HG02623 (cell line): ENCODE measurements around the gene MCEMP1.

Experiments
- ATAC-seq: cut with Tn5 transposase; IDR thresholded peaks from one replicate; pipeline ENCODE4 v1.9.1; 2021; ENCODE audit warnings: moderate library complexity; ENCODE audit not compliant: unreplicated experiment

The MCEMP1 gene

DNA sequence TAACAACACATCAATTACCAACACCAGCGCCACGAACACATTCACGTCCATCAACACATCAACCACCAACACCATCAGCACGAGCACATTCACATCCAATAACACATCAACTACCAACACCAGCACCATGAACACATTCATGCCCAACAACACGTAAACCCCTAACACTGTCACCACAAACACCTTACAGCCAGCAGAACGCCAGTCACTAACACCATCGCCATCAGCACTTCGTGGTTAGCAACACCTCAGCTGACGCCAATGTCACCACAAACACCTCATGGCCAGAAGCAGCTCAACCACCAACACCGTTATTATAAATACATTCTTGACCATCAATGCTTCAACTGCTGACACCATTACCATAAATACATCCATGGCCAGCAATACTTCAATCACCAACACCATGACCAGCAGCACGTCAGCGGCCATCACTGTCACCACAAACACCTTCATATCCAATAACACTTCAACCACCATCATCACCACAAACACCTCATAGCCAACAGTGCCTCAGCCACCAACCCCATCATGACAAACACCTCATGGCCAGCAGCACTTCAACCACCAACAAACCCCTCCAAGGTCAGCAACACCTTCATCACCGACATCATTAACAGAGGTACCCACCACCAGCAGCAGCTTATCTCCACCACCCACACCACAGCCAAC, 15.7 kb downstream of the MCEMP1 start:
- ATAC-seq, result no peak

DNA sequence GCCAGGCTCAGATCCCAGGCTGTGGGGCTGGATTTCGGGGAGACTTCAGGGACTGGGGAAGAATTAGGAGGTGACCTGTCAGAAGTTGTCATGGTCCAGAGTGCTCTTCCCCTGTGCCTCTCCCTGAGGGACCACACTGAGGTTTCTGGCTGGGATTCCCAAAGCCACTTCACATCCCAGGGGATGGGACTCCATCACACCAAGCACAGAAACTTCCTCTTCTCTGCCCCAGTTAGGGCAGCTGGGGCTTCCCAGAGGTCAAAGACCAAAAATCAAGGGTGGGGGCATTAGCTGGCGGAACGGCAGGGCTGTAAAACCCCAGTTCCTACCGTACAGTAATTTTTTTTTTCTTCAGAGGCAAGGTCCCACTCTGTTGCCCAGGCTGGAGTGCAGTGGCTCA, 17.6 kb downstream of the MCEMP1 start:
- ATAC-seq, result no peak

DNA sequence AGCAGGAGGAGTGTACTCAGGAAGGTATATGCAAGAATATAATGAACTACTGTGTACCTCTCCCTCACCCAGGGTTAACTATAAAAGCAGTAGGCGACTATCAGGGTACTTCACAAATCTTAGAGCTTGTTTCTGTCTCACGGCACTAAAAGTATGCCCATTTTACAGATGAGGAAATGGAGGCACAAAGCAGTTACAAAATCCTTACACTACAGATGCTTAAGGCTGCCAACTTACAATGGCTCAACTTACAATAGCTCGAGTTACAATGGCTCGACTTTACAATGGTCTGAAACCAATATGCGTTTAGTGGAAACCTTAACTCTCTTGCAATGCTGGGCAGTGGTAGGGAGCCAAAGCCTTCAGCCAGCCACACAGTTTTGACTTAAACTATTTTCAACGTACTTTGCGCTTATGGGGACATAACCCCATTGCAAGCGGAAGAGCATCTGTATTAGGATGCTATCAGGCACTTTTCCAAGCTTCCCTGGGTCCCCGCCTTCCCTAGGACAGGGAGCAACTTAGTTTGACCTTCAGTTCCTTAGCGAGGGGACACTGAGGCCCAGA, 20.9 kb downstream of the MCEMP1 start:
- no peak for ATAC-seq

DNA sequence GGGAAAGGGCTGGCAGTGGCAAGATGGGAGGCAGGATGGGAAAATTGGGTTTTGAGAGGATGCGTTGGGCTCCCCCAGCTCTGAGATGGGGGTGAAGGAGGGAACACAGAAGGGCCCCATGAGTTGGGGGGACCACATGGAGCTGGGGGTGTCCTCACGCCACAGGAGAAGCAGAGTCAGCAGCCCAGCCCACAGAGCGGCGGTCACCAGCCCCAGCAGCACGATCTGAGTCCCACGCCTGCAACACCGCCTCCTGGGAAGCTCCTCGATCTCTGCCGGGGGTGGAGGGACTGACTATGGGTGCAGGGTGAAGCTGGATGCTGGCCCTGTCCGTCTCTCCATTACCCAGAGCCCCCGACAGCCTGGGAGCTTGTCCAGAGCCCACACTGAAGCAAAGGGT, 21.7 kb downstream of the MCEMP1 start:
- ATAC-seq, result no peak

DNA sequence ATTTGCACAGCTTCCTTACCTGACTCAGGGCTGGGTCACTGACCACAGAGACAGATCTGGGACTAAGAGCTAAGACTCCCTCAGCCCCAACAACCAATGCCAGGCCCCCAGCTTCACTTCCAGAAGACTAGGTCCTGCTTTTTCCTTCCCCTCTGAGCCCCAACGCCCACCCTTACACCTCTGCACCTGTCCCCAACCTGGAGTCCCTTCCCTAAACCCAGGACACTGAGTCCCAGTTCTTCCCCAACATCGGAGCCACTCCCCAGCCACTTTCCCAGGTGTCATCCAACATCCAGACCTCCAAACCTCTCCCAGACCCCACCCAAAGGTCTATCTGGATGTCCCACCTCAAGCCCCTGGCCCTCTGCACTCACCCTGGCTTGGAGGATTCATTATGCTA, 22.1 kb downstream of the MCEMP1 start:
- ATAC-seq, result no peak

DNA sequence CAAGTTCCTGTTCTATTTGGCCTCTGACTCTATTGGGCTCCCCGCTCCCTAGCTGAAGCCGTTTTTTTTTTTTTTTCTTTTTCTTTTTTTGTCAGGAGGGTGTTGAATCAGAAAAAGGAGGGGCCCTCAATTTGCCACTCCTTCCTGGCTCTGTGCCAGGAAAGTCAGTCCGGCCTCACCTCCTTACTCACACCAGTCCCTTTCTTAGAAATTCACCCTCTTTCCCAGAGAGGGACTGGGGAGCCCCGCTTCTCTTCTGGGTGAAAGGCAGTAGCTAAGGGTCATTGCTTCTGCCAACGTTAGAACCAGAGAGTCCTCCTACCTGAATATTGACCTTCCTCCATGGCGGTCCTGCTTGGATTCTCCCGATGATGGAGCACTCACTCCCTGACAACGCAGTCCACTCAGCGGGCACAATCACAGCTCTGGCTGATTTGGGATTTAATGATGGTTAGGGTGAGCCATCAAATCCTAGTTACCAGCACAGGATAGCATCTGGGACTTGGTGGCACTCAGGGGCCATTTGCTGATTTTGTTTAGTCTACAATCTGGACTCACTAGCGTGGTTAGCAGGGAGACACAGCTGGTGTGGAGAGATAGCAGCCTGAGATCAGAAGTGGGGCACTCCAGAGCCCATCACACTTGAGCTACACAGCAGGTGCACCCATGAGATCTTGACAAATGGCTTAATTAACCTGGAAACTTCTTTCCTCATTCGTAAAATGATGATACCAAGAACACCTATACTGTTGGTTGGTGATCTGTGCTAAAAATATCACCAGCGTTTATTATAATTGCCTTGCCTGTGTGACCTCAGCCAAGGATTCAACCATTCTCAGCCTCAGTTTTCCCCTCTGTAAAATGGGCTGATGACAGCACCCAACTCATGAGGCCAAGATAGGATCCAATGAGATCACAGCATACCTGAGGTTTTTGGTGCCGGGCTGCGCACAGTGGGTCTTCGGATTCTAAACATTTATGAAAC, 22.8 kb downstream of the MCEMP1 start:
- ATAC-seq, result no peak

DNA sequence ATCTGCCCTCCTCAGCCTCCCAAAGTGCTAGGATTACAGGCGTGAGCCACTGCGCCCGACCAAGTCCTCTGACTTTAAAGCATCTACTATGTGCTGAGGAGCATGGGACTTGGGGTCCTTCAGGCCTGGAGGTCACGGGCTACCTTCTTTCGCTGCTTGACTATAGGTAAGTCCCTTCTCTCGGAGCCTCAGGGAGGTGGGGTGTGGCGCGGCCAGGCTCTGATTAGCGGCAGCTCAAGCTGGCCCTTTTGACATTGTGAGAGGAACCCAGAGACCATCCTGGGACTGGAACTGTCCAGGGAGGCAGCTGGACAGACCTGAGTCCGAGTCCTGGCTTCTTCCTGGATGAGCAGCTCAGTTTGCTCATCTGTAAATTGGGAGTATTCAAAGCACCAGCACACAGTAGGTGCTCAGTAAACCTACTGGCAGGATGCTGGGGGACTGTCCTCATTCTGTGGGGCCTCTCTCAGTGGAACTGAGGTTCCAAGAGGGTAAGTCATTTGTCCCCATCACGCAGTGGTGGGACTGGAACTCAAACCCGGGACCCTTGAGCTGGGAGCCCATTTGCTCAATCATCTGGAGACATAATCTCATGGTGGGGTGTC, 24.3 kb downstream of the MCEMP1 start:
- ATAC-seq, result no peak

DNA sequence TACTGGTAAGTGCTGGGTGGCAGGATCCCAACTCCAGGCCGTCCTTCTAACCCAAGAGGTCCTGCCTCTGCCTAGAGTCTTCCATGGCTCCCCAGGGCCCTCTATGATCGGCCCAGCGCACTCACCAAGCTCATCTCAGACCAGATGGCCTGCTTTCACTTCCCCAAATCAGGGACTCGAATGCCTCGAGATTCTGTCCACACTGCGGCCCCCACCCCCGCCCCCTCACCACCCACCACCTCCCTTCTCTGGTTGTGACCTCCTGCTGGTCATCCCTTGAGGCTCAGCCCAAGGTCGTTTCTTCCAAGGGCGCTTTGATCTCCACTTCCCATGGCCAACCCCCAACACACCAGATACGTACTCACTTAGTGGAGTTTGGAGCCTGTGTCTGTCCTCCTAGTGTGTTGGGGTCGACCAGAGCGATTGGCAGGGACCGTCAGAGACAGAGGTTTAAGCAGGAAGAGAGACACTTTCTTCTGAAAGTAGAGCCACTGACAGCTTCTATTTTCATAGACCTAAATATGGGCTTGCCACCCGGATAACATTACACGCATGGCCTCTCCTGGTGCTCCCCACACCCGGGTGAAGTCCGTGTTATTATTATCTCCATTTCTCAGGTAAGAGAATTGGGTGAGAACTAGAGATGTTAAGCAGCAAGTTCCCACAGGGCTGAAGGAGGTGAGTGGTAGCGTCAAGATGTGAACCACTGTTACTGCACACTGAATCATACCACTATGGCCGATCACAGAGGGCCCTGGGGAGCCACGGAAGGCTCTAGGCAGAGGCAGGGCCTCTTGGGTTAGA, 25.0 kb downstream of the MCEMP1 start, which contains the start of gene FCER2:
Gene FCER2 (minus strand): TSS at position 478 of the 804 bp plus-strand sequence. CDS start 2,371 bp downstream, outside the sequence.
- peak; percentile 50 for ATAC-seq

DNA sequence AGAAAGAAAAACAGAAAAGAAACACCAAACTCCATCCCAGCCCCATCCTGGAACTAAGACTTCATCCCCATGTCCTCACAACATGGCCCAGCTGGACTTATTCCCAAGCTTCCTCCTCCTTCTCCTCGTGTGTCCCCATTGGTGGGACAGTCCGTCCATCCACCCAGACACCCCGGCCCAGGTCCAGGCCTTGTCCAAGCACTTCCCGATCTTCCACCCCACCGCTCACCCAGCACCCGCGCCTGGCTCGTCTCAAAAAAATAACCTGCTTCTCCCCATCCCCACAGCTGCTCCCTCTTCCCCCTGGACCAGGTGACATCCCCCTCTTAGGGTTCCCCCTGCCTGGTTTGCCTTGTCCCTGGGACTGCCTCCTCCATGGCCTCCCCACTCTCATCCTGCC, 26.4 kb downstream of the MCEMP1 start:
- no peak for ATAC-seq

DNA sequence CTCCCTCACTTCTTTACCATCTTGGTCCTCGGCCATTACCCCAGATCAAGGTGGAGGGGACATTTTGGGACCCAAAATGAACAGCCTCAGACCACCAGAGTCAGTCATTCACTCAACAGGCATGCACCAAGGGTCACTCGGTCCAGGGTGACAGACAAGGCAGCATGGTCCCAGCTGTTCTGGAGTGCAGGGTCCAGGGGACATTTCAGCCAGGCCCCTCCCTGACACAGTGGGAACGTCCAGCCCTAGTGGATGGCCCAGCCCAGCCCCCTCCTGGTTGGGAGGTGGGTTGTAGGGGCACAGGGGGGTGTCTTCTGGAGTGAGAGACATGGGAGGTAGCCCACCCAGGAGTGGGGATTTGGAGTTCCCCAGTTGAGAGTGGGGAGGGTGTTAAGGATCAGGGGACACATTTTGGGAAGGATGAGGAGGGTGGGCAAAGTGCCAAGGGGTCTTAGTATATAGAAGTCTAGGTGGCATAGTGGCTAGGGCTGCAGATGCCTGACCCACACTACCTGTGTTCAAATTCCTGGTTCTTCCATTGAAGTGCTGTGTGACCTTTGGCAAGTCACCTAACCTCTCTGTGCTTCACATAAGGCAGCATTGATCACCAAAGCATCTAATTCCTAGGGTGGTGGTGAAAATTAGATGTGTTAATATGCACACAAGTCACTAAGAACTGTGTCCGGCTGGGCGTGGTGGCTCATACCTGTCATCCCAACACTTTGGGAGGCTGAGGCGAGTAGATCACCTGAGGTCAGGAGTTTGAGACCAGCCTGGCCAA, 27.6 kb downstream of the MCEMP1 start:
- no peak for ATAC-seq

DNA sequence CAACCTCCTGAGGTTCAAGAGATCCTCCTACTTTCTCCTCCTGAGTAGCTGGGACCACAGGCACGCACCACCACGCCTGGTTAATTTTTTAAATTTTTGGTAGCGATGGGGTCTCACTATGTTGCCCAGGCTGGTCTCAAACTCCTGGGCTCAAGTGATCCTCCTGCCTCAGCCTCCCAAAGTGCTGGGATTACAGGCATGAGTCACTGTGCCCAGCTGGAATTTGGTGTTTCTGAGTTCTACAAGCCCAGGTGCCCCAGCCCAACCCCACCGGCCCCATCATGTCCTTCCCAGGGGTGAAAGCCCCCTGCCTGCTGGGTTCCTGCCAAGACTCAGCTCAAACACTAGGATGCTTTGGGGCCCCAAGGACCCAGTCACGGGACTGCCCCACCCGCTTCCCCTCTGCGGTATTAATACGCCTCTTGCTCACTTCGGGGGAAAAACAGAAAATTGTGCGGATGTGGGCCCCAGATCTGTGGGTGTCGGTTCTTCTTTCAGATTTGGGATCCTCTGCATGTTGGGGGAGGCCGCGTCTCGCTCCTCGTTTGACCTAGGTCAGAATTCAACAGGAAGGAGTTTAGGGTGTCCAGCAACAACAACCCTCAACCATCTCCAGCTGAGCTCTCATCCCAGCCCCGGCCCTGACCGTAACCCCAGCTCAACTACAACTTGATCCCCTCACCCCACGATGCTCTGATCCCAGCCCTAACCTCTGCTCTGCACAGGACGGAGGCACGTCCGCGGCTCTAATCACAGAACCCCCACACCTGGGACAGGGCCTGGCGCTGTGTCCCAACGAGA, 28.7 kb downstream of the MCEMP1 start:
- no peak for ATAC-seq

DNA sequence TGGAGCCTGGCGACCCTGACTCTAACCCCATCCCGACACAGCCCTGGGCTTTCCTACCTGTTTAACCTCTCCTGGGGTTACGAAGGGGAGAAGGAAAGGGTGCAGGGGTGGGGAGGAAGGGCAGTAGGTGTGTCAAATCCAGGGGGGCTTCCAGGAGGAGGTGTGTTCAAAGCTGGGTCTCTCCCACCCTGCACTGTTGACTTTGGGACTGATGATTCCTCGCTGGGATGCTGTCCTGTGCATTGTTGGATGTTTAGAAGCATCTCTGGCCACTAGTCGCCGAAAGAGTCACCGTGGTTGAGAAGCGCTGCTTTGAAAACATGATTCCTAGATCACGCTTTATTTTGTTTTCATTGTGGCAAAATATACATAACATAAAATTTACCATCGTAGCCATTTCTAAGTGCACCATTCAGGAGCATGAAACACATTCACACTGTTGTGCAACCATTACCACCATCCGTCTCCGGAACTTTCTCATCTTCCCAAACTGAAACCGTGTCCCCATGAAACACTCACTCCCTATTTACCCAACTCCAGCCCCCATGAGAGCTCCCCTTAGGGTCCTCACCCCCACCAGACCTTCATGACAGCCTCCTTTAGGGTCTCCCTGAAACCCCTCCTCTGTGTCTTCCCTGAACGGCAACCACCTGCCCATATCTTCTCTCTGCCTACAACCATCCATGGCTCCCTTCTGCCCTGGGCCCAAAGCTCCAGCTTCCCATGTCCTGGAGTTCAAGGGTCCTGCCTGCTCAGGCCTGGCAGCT, 29.5 kb downstream of the MCEMP1 start:
- no peak for ATAC-seq

DNA sequence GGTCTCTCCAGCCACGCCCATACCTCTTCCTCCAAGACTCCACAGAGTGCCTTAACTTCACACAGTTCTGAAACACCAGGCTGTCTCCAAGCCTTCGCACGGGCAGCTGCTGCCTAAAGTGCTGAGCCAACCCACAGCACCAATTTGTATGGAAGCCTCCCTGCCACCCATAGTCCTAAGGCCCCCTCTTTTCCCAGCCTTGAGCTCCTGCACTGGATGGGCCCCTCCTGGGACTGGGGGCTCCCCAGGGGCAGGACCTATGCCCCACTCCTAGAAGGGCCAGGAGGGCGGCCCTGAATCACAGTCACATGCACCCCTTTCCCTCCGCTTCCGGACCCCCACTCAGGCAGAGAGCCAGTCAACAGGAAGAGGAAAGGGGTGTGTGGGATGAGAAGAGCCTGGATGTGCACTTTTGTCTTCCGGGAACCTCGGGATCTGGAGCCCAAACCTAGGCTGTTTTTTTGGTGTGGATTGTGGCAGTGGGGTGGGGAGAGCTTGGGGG, 30.1 kb downstream of the MCEMP1 start:
- ATAC-seq, result no peak

DNA sequence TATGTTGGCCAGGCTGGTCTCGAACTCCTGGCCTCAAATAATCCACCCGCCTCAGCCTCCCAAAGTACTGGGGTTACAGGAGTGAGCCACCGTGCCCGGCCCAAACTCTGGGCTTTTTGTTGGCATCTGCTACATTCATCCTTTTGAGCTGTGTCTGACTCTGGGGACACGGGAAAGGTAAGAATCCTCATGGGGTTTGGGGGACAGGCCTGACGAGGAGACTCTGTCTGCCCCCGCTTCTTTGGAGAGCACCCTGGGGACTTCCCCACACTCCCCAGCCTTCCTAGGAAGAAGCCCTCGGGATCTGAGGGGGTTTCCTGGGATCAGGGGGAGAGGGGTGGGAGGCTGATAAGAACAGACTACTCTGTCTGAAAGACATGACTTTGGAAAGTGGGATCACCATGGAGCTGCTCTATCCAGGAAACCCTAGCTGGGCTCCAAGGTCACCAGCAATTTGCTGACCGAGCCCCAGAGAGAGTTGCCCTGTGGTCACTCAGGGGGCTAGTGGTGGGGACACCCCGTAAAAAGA, 33.1 kb downstream of the MCEMP1 start:
- no peak for ATAC-seq

DNA sequence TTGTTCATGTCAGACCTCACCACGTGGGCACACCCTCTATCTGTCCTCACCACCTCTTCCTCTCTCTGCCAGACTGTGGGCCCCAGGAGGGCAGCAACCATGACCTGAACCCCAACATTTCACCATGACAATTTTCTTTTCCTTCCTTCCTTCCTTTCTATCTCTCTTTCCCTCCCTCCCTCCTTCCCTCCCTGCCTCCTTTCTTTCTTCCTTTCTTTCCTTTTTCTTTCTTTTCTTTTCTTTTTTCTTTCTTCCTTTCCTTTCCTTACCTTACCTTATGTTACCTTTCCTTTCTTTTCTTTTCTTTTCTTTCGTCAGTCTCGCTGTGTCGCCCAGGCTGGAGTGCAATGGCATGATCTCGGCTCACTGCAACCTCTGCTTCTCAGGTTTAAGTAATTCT, 33.7 kb downstream of the MCEMP1 start:
- ATAC-seq, result no peak

DNA sequence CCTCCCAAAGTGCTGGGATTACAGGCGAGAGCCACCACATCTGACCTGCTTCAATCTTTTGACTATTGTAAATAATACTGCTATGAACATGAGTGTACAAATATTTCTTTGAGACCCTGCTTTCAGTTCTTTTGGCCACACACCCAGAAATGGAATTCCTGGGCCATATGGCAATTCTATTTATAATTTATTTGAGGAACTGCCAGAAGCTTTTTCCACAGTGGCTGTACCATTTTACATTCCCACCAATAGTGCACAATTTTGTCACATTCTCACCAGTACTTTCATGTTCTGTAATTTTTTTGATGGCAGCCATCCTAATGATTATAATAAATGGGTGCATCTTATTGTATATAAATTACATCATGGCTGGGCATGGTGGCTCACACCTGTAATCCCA, 38.8 kb downstream of the MCEMP1 start:
- ATAC-seq, result no peak

DNA sequence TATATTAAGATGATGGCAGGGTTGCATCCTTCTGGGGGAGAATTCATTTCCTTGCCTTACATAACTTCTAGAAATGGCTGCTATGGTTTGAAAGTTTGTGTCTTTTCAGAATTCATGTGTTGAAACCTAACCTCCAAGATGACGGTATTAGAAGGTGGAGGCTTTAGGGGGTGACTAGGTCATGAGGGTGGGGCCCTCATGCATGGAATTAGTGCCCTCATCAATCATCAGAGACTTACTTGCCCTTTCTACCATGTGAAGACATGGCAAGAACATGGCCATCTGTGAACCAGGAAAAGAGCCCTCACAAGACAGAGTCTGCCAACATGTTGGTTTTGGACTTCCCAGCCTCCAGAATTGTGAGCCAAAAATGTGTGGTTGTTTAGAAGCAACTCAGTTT, 39.9 kb downstream of the MCEMP1 start:
- ATAC-seq, result no peak

DNA sequence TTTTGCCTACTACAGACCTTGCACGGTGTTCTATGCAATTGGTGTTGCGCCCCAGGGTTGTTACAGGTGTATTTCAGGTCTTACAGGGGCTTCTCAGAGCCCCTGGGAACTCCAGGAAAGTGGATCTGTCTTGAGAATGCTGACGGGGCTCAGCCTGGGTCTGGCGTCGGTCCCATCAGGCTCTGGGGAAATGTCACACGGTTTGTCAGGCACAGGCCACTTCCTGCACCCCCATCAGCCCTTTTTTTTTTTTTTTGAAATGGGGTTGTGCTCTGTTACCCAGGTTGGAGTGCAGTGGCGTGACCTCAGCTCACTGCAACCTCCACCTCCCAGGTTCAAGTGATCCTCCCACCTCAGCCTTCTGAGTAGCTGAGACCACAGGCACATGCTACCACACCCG, 41.8 kb downstream of the MCEMP1 start:
- ATAC-seq, result no peak
